ENCODE measurements around the gene USP17L27. TPM values are rescaled to one million over a fixed set of nuclear protein-coding genes. Genes with fewer than 3 reads are reported as not detected.
"Not testable (repeated sequence)": the region's sequence is repeated elsewhere in the genome, so short reads cannot be mapped to it uniquely, and the experiment has no call there.

USP17L27 gene, protein sequence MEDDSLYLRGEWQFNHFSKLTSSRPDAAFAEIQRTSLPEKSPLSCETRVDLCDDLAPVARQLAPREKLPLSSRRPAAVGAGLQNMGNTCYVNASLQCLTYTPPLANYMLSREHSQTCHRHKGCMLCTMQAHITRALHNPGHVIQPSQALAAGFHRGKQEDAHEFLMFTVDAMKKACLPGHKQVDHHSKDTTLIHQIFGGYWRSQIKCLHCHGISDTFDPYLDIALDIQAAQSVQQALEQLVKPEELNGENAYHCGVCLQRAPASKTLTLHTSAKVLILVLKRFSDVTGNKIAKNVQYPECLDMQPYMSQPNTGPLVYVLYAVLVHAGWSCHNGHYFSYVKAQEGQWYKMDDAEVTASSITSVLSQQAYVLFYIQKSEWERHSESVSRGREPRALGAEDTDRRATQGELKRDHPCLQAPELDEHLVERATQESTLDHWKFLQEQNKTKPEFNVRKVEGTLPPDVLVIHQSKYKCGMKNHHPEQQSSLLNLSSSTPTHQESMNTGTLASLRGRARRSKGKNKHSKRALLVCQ
- polyA plus RNA-seq: not detected

DNA sequence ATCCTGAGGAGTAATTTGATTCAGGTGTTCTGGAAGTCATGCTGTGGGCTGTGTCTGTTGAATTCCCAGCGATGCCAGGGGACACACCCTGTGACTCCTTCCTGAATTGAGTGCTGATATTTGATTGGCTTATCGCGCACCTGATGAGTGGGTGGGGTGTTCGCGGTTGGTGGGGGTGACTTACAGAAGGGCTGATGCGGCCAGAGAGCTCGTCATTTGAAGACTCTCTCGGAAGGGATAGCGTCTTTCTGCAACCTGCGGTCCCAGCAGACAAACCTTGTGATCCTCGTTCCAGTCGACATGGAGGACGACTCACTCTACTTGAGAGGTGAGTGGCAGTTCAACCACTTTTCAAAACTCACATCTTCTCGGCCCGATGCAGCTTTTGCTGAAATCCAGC, at the start of gene USP17L27:
Gene USP17L27 (plus strand): TSS at position 301 of the 400 bp plus-strand sequence. CDS start 0 bp downstream, at position 301.
- not testable (repeated sequence) for H3K36me3 Mint-ChIP-seq; H3K9me3 Mint-ChIP-seq; H3K4me3 Mint-ChIP-seq; H3K4me1 Mint-ChIP-seq; H3K27me3 Mint-ChIP-seq (ENCODE audit: low read depth in 3 of 3); H3K27ac Mint-ChIP-seq; DNase-seq

DNA sequence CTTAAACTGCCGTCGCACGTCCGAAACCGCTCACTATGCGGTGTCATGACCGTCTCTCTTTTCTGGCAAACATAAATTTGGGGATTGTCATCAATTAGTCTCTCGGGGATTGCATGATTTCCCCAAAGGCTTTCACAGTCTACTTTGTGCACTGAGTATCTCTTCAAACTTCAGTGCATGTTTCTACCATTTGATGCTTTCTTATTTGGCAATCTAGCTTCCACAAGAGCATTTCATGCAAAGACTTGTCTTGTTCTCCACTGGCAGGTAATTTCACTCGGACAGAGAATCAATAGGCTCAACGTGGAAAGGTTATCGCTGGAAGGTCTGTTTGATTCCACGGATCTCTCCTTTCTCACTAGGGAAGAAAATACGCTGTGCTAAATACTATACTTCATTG, 19.8 kb upstream of the USP17L27 start:
- not testable (repeated sequence) for H3K4me1 Mint-ChIP-seq; H3K9me3 Mint-ChIP-seq; H3K27me3 Mint-ChIP-seq (ENCODE audit: low read depth in 3 of 3); H3K36me3 Mint-ChIP-seq; H3K4me3 Mint-ChIP-seq; H3K27ac Mint-ChIP-seq
- DNase-seq: peak in 1 of 3 donors; percentile 0

DNA sequence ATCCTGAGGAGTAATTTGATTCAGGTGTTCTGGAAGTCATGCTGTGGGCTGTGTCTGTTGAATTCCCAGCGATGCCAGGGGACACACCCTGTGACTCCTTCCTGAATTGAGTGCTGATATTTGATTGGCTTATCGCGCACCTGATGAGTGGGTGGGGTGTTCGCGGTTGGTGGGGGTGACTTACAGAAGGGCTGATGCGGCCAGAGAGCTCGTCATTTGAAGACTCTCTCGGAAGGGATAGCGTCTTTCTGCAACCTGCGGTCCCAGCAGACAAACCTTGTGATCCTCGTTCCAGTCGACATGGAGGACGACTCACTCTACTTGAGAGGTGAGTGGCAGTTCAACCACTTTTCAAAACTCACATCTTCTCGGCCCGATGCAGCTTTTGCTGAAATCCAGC, 19.1 kb upstream of the USP17L27 start, which contains the start of gene USP17L24:
Gene USP17L24 (plus strand): TSS at position 301 of the 400 bp plus-strand sequence. CDS start 0 bp downstream, at position 301.
- H3K4me3 Mint-ChIP-seq; H3K27me3 Mint-ChIP-seq (ENCODE audit: low read depth in 3 of 3); H3K27ac Mint-ChIP-seq; H3K9me3 Mint-ChIP-seq; H3K36me3 Mint-ChIP-seq; DNase-seq; H3K4me1 Mint-ChIP-seq: not testable (repeated sequence)

DNA sequence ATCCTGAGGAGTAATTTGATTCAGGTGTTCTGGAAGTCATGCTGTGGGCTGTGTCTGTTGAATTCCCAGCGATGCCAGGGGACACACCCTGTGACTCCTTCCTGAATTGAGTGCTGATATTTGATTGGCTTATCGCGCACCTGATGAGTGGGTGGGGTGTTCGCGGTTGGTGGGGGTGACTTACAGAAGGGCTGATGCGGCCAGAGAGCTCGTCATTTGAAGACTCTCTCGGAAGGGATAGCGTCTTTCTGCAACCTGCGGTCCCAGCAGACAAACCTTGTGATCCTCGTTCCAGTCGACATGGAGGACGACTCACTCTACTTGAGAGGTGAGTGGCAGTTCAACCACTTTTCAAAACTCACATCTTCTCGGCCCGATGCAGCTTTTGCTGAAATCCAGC, 14.3 kb upstream of the USP17L27 start, which contains the start of gene USP17L25:
Gene USP17L25 (plus strand): TSS at position 301 of the 400 bp plus-strand sequence. CDS start 0 bp downstream, at position 301.
- not testable (repeated sequence) for H3K4me1 Mint-ChIP-seq; H3K36me3 Mint-ChIP-seq; H3K27me3 Mint-ChIP-seq (ENCODE audit: low read depth in 3 of 3); H3K4me3 Mint-ChIP-seq; H3K27ac Mint-ChIP-seq; H3K9me3 Mint-ChIP-seq; DNase-seq

DNA sequence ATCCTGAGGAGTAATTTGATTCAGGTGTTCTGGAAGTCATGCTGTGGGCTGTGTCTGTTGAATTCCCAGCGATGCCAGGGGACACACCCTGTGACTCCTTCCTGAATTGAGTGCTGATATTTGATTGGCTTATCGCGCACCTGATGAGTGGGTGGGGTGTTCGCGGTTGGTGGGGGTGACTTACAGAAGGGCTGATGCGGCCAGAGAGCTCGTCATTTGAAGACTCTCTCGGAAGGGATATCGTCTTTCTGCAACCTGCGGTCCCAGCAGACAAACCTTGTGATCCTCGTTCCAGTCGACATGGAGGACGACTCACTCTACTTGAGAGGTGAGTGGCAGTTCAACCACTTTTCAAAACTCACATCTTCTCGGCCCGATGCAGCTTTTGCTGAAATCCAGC, 9.6 kb upstream of the USP17L27 start, which contains the start of gene USP17L26:
Gene USP17L26 (plus strand): TSS at position 301 of the 400 bp plus-strand sequence. CDS start 0 bp downstream, at position 301.
- H3K9me3 Mint-ChIP-seq; H3K36me3 Mint-ChIP-seq; H3K27ac Mint-ChIP-seq; H3K4me1 Mint-ChIP-seq; H3K4me3 Mint-ChIP-seq; H3K27me3 Mint-ChIP-seq (ENCODE audit: low read depth in 3 of 3); DNase-seq: not testable (repeated sequence)

DNA sequence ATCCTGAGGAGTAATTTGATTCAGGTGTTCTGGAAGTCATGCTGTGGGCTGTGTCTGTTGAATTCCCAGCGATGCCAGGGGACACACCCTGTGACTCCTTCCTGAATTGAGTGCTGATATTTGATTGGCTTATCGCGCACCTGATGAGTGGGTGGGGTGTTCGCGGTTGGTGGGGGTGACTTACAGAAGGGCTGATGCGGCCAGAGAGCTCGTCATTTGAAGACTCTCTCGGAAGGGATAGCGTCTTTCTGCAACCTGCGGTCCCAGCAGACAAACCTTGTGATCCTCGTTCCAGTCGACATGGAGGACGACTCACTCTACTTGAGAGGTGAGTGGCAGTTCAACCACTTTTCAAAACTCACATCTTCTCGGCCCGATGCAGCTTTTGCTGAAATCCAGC, 4.8 kb upstream of the USP17L27 start, which contains the start of gene USP17L5:
Gene USP17L5 (plus strand): TSS at position 301 of the 400 bp plus-strand sequence. CDS start 0 bp downstream, at position 301.
- not testable (repeated sequence) for DNase-seq; H3K4me1 Mint-ChIP-seq; H3K27me3 Mint-ChIP-seq (ENCODE audit: low read depth in 3 of 3); H3K36me3 Mint-ChIP-seq; H3K27ac Mint-ChIP-seq; H3K4me3 Mint-ChIP-seq; H3K9me3 Mint-ChIP-seq

DNA sequence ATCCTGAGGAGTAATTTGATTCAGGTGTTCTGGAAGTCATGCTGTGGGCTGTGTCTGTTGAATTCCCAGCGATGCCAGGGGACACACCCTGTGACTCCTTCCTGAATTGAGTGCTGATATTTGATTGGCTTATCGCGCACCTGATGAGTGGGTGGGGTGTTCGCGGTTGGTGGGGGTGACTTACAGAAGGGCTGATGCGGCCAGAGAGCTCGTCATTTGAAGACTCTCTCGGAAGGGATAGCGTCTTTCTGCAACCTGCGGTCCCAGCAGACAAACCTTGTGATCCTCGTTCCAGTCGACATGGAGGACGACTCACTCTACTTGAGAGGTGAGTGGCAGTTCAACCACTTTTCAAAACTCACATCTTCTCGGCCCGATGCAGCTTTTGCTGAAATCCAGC, 4.6 kb downstream of the USP17L27 start, which contains the start of gene USP17L28:
Gene USP17L28 (plus strand): TSS at position 301 of the 400 bp plus-strand sequence. CDS start 0 bp downstream, at position 301.
- not testable (repeated sequence) for H3K36me3 Mint-ChIP-seq; H3K4me1 Mint-ChIP-seq; H3K9me3 Mint-ChIP-seq; H3K27ac Mint-ChIP-seq; H3K27me3 Mint-ChIP-seq (ENCODE audit: low read depth in 3 of 3); DNase-seq; H3K4me3 Mint-ChIP-seq

DNA sequence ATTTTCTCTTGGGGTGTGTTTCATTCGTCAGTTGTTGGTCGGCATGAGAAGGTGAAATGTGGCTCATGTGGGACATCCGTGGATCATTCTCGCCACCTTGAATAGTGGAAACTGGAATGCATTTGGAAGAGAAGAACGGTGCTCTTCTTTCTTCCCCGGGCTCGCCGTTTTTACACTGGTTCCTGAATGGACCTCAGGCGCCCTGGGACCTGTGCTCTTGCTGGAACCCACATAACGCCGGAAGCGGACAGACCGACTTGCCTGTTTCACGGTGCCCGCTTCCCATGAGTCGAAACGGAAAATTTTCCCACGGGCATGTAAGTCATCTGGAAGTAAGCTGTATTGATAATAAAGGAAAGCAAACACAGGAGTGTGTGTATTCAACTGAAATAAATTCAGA, 6.9 kb downstream of the USP17L27 start:
- not testable (repeated sequence) for H3K9me3 Mint-ChIP-seq; H3K4me1 Mint-ChIP-seq; H3K4me3 Mint-ChIP-seq; DNase-seq; H3K27me3 Mint-ChIP-seq (ENCODE audit: low read depth in 3 of 3); H3K27ac Mint-ChIP-seq; H3K36me3 Mint-ChIP-seq

DNA sequence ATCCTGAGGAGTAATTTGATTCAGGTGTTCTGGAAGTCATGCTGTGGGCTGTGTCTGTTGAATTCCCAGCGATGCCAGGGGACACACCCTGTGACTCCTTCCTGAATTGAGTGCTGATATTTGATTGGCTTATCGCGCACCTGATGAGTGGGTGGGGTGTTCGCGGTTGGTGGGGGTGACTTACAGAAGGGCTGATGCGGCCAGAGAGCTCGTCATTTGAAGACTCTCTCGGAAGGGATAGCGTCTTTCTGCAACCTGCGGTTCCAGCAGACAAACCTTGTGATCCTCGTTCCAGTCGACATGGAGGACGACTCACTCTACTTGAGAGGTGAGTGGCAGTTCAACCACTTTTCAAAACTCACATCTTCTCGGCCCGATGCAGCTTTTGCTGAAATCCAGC, 9.4 kb downstream of the USP17L27 start, which contains the start of gene USP17L29:
Gene USP17L29 (plus strand): TSS at position 301 of the 400 bp plus-strand sequence. CDS start 0 bp downstream, at position 301.
- H3K4me1 Mint-ChIP-seq: not testable (repeated sequence)

DNA sequence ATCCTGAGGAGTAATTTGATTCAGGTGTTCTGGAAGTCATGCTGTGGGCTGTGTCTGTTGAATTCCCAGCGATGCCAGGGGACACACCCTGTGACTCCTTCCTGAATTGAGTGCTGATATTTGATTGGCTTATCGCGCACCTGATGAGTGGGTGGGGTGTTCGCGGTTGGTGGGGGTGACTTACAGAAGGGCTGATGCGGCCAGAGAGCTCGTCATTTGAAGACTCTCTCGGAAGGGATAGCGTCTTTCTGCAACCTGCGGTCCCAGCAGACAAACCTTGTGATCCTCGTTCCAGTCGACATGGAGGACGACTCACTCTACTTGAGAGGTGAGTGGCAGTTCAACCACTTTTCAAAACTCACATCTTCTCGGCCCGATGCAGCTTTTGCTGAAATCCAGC, 18.9 kb downstream of the USP17L27 start, which contains the start of gene USP17L30:
Gene USP17L30 (plus strand): TSS at position 301 of the 400 bp plus-strand sequence. CDS start 0 bp downstream, at position 301.
- H3K27me3 Mint-ChIP-seq (ENCODE audit: low read depth in 3 of 3); H3K36me3 Mint-ChIP-seq; H3K4me3 Mint-ChIP-seq: not testable (repeated sequence)

More for the DNA sequence above, 9.4 kb downstream of the USP17L27 start, which contains the start of gene USP17L29:
- H3K9me3 Mint-ChIP-seq; H3K4me3 Mint-ChIP-seq; H3K36me3 Mint-ChIP-seq; DNase-seq; H3K27ac Mint-ChIP-seq; H3K27me3 Mint-ChIP-seq (ENCODE audit: low read depth in 3 of 3): not testable (repeated sequence)

DNA sequence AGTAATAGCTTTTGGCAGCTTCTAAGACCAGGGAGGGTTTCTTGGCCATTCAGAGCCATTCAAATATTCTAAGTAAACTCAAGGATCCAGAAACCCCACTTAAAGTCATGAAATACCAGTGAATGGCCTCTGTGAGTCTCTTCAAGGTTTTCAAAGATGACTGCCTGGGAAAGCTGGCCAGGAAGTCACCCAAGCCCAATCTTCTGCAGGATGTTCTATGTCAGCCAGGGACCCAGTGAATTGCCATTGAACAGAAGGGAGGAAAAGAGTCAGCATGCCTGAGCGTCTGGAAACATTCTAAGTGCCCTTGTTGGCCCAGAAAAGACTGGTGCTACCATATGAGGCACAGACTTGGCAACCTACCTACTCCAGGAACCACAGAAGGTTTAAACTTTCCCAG, 35.9 kb downstream of the USP17L27 start:
- H3K27ac Mint-ChIP-seq; DNase-seq; H3K4me1 Mint-ChIP-seq; H3K27me3 Mint-ChIP-seq (ENCODE audit: low read depth in 3 of 3); H3K4me3 Mint-ChIP-seq; H3K9me3 Mint-ChIP-seq; H3K36me3 Mint-ChIP-seq: not testable (repeated sequence)

More for the DNA sequence above, 18.9 kb downstream of the USP17L27 start, which contains the start of gene USP17L30:
- H3K27ac Mint-ChIP-seq, DNase-seq, H3K9me3 Mint-ChIP-seq, H3K4me1 Mint-ChIP-seq: not testable (repeated sequence)

DNA sequence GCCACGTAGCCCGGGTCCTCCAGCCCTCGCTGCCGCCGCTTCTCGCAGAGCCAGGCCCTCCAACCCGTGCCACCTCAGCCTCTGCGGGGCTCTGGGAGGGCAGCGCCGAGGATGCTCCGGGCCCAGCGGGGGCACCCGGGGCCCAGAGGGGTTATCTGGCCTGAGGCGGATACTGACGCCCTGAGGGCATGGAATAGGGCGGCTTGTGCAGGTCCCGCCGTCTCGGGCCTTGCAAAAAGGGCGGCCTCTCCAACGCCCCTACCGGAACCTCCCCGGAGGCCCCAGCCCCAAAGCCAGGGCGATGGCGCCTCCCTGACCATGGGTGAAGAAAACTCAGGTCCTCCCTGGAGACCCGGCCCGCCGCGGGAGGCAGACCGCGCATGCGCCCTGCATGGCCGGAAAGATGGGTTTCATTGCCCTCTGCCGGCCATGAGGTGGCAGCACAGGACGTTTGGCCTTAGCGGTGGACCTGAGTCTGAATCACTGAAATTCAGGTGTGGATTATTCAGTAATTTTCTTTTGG, 37.1 kb downstream of the USP17L27 start:
- H3K9me3 Mint-ChIP-seq; H3K4me1 Mint-ChIP-seq; H3K36me3 Mint-ChIP-seq; H3K27me3 Mint-ChIP-seq (ENCODE audit: low read depth in 3 of 3); H3K27ac Mint-ChIP-seq: not testable (repeated sequence)
- DNase-seq: peak; percentile 38 to 50 (median 47)
- H3K4me3 Mint-ChIP-seq: peak overlapping the region; percentile 7 to 29 (median 27)

DNA sequence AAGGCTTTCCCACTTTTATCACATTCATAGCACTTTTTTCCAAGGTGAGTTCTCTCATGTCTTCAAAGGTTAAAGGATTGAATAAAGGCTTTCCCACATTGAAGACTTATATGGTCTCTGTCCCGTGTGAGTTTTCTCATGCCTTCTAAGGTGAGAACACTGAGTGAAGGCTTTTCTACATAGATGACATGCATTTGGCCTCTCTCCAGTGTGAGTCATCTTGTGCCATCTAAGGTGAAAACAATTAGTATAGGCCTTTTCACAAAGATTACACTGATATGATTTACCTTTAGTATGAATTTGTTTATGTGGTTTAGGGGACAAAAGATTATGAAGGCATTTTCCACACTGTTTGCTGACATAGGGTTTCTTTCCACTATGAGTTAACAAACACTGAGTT, 40.2 kb downstream of the USP17L27 start:
- H3K27me3 Mint-ChIP-seq (ENCODE audit: low read depth in 3 of 3): peaks cover 0 to 4% (median 2%) of the 10 kb centered on the region in 3 donors
- H3K4me3 Mint-ChIP-seq: no peak overlapping the region

DNA sequence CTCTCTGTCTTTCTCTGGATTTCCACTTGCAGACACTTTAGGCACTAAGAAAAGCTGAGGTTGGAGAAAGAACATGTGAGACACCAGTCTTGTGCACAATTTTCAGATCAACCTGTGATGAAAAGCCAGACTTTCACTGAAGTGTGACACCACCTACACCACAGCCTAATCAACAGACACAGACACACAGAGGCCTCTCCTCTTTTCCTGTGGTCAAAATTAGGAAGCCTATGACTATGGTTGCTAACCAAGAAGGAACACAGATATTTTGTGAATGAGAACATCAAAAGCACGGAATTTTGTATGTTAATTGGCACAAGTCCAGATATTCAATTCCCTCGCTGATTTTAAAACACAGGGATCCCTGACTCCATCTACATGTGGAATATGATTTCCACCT, 45.1 kb downstream of the USP17L27 start:
- not testable (repeated sequence) for H3K36me3 Mint-ChIP-seq; H3K9me3 Mint-ChIP-seq; H3K27me3 Mint-ChIP-seq (ENCODE audit: low read depth in 3 of 3); H3K27ac Mint-ChIP-seq; H3K4me1 Mint-ChIP-seq; DNase-seq; H3K4me3 Mint-ChIP-seq

More for the DNA sequence above, 40.2 kb downstream of the USP17L27 start:
- Mint-ChIP-seq H3K27ac (no peak overlapping the region), H3K4me1 (no peaks in the 10 kb centered on the region), H3K9me3 (no peaks in the 10 kb centered on the region), H3K36me3 (no peaks in the 10 kb centered on the region)
- DNase-seq: no peak

Data from immature natural killer cell (primary cell).